Sigmoid colon (tissue), 4 donors: ENCODE measurements around the gene TMEM145.

Source experiments
- CTCF ChIP-seq, 4 experiments: fragments of 450-650 bp in 3 of 4; fragments of 200-600 bp in 1 of 4; IDR thresholded peaks; one replicate each; pipeline ENCODE4 v1.5.1; 2016 to 2019; ENCODE audit warnings: antibody characterized with exemption in 4 of 4, mild to moderate bottlenecking in 3 of 4, moderate library complexity in 2 of 4
- EP300 ChIP-seq, 4 donors: sonication (generic); formaldehyde crosslinking; IDR thresholded peaks; one replicate each; pipeline ENCODE4 v1.6.1; 2017; ENCODE audit warnings: antibody characterized with exemption in 4 of 4
- POLR2A ChIP-seq, 2 donors: fragments of 450-650 bp; IDR thresholded peaks; one replicate each; pipeline ENCODE4 v1.6.1; 2016; ENCODE audit warnings: antibody characterized with exemption in 2 of 2, mild to moderate bottlenecking in 2 of 2, moderate library complexity in 2 of 2

GRCh38 chr19:42317535-42317934 lies 4.4 kb downstream of the TMEM145 start:
- no peak for TF ChIP-seq CTCF (IDR thresholded peaks at IDR 0.05)
- TF ChIP-seq EP300 (IDR thresholded peaks at IDR 0.05): no peak
- TF ChIP-seq POLR2A (IDR thresholded peaks at IDR 0.05): no peak
